Measurements from ENCODE around the gene REM1. TPM values are rescaled to one million over a fixed set of nuclear protein-coding genes. Genes with fewer than 3 reads are reported as not detected.
"Not testable (repeated sequence)": the region's sequence is repeated elsewhere in the genome, so short reads cannot be mapped to it uniquely, and the experiment has no call there.

The REM1 gene
- polyA plus RNA-seq, 12 donors: 3.0 to 8.4 (median 5.6) TPM; not detected in 2

- DNase-seq: not testable (repeated sequence)
Measured at GRCh38 chr20:31521267-31521666, 46.2 kb downstream of the REM1 start.

GRCh38 chr20:31522731-31523130 lies 47.6 kb downstream of the REM1 start:
- DNase-seq: no peak

- DNase-seq: no peak
Measured at GRCh38 chr20:31523361-31524283, 48.5 kb downstream of the REM1 start.

DNA sequence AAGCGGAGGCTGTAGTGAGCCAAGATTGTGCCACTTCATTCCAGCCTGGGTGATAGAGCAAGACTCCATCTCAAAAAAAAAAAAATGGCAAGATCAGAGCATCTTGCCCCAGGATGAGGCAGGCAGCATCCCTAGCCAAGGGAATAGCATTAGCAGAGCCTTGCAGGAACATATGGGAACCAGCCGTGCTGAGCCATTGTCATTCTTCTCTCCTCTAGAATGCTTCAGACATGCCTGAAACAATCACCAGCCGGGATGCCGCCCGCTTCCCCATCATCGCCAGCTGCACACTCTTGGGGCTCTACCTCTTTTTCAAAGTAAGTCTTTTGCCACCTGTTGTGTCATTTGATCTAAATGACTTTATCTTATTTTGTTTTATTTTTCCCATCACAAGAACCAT lies 52.2 kb downstream of the REM1 start:
- no peak for DNase-seq

Other genes starting within 250 kb of the REM1 start
- not detected for gene DEFB115, start 217.6 kb upstream of the REM1 start, polyA plus RNA-seq (ENCODE audit: insufficient read length in 12 of 12)
- gene DEFB116, start 166.7 kb upstream of the REM1 start, polyA plus RNA-seq (ENCODE audit: insufficient read length in 12 of 12): not detected
- gene DEFB118, start 106.7 kb upstream of the REM1 start, polyA plus RNA-seq (ENCODE audit: insufficient read length in 12 of 12): not detected
- gene DEFB119, start 84.7 kb upstream of the REM1 start, polyA plus RNA-seq (ENCODE audit: insufficient read length in 12 of 12): not detected
- not detected for gene DEFB121, start 69.1 kb upstream of the REM1 start, polyA plus RNA-seq (ENCODE audit: insufficient read length in 12 of 12)
- not detected for gene DEFB123, start 34.7 kb upstream of the REM1 start, polyA plus RNA-seq (ENCODE audit: insufficient read length in 12 of 12)
- gene DEFB124, start 161 bp upstream of the REM1 start, polyA plus RNA-seq (ENCODE audit: insufficient read length in 12 of 12): 1 to 10 TPM in 8 of 12 donors, under 1 TPM in 2, not detected in 2; 0.60 to 1.6 (median 1.3) TPM
- gene HM13, start 39.2 kb downstream of the REM1 start, polyA plus RNA-seq (ENCODE audit: insufficient read length in 12 of 12): 100 to 1,000 TPM in 2 of 12 donors, 10 to 100 TPM in 9, not detected in 1; 64.5 to 109 (median 75.6) TPM
- gene ID1, start 130.0 kb downstream of the REM1 start, polyA plus RNA-seq (ENCODE audit: insufficient read length in 12 of 12): 10 to 100 TPM in 11 of 12 donors, not detected in 1; 14.1 to 44.6 (median 29.6) TPM
- 10 to 100 TPM in 2 of 12 donors, 1 to 10 TPM in 9, not detected in 1; 5.6 to 21.6 (median 7.8) TPM for gene COX4I2, start 162.6 kb downstream of the REM1 start, polyA plus RNA-seq (ENCODE audit: insufficient read length in 12 of 12)
- 10 to 100 TPM in 11 of 12 donors, not detected in 1; 24.0 to 55.2 (median 32.4) TPM for gene BCL2L1, start 247.6 kb downstream of the REM1 start, polyA plus RNA-seq (ENCODE audit: insufficient read length in 12 of 12)